Measurements from ENCODE around the gene RHCG. TPM values are rescaled to one million over a fixed set of nuclear protein-coding genes. Genes with fewer than 3 reads are reported as not detected.

RHCG gene
- total and polyA plus RNA-seq, 2 of the 13 experiments (the other 11 are each of a cell fraction or from before 2014, with no cell fraction given) = not detected

- TF ChIP-seq PRDM10 (CRISPR knock-in tag; IDR thresholded peaks at IDR 0.05; ENCODE audit: low read depth) = peak; percentile 66; the same call in 1 of the 2 replicates
- no peak for TF ChIP-seq SP1 (IDR thresholded peaks at IDR 0.05)
- TF ChIP-seq SP1 (CRISPR knock-in tag; IDR thresholded peaks at IDR 0.05) = no peak
- TF ChIP-seq SP2 (CRISPR knock-in tag; IDR thresholded peaks at IDR 0.05) = peak; percentile 58
- TF ChIP-seq HNF1B (CRISPR knock-in tag; IDR thresholded peaks at IDR 0.05) = peak; percentile 56; the same call in 1 of the 2 replicates
- TF ChIP-seq ZKSCAN1 (IDR thresholded peaks at IDR 0.05; ENCODE audit: low read length) = no peak
- 0 out of 2 replicates have a peak, but pooled peaks have one; percentile 27 for TF ChIP-seq CEBPB (IDR thresholded peaks at IDR 0.05; ENCODE audit: borderline replicate concordance, low read depth, low read length)
- TF ChIP-seq, protein P1, sequence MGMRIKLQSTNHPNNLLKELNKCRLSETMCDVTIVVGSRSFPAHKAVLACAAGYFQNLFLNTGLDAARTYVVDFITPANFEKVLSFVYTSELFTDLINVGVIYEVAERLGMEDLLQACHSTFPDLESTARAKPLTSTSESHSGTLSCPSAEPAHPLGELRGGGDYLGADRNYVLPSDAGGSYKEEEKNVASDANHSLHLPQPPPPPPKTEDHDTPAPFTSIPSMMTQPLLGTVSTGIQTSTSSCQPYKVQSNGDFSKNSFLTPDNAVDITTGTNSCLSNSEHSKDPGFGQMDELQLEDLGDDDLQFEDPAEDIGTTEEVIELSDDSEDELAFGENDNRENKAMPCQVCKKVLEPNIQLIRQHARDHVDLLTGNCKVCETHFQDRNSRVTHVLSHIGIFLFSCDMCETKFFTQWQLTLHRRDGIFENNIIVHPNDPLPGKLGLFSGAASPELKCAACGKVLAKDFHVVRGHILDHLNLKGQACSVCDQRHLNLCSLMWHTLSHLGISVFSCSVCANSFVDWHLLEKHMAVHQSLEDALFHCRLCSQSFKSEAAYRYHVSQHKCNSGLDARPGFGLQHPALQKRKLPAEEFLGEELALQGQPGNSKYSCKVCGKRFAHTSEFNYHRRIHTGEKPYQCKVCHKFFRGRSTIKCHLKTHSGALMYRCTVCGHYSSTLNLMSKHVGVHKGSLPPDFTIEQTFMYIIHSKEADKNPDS (CRISPR knock-in tag; IDR thresholded peaks at IDR 0.05) = no peak
- TF ChIP-seq, protein P2, sequence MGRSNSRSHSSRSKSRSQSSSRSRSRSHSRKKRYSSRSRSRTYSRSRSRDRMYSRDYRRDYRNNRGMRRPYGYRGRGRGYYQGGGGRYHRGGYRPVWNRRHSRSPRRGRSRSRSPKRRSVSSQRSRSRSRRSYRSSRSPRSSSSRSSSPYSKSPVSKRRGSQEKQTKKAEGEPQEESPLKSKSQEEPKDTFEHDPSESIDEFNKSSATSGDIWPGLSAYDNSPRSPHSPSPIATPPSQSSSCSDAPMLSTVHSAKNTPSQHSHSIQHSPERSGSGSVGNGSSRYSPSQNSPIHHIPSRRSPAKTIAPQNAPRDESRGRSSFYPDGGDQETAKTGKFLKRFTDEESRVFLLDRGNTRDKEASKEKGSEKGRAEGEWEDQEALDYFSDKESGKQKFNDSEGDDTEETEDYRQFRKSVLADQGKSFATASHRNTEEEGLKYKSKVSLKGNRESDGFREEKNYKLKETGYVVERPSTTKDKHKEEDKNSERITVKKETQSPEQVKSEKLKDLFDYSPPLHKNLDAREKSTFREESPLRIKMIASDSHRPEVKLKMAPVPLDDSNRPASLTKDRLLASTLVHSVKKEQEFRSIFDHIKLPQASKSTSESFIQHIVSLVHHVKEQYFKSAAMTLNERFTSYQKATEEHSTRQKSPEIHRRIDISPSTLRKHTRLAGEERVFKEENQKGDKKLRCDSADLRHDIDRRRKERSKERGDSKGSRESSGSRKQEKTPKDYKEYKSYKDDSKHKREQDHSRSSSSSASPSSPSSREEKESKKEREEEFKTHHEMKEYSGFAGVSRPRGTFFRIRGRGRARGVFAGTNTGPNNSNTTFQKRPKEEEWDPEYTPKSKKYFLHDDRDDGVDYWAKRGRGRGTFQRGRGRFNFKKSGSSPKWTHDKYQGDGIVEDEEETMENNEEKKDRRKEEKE (IDR thresholded peaks at IDR 0.05) = no peak
- TF ChIP-seq ZNF598 (CRISPR knock-in tag; IDR thresholded peaks at IDR 0.05; ENCODE audit: borderline replicate concordance) = no peak
- peak; percentile 69 for TF ChIP-seq ZNF501 (CRISPR knock-in tag; IDR thresholded peaks at IDR 0.05)
- TF ChIP-seq HOXA5 (CRISPR knock-in tag; IDR thresholded peaks at IDR 0.05) = peak; percentile 47; the same call in 1 of the 2 replicates
- TF ChIP-seq SPEN (CRISPR knock-in tag; IDR thresholded peaks at IDR 0.05; ENCODE audit: low read depth) = 0 out of 2 replicates have a peak, but pooled peaks have one; percentile 26
- TF ChIP-seq POLR2A (IDR thresholded peaks at IDR 0.05; ENCODE audit: insufficient read depth in 1 of 2, low read depth in 2 of 2, low read length in 2 of 2) = peak; percentile 87 to 93
- no peak for TF ChIP-seq ZNF629 (CRISPR knock-in tag; conservative IDR thresholded peaks at IDR 0.05)
- TF ChIP-seq SAP130 (CRISPR knock-in tag; IDR thresholded peaks at IDR 0.05; ENCODE audit: low read depth) = peak; percentile 45; the same call in 1 of the 2 replicates
- peak; percentile 53; the same call in 1 of the 2 replicates for TF ChIP-seq EHMT2 (IDR thresholded peaks at IDR 0.05; ENCODE audit: borderline replicate concordance, low read depth, low read length)
- peak; percentile 39; the same call in 1 of the 2 replicates for TF ChIP-seq ZMYM4 (CRISPR knock-in tag; IDR thresholded peaks at IDR 0.05)
Measured at GRCh38 chr15:89462198-89462912, 34.0 kb downstream of the RHCG start (continued).
